Mammary epithelial cell (primary cell): ENCODE data around the gene CAMK2B.

Experiments used
- CTCF ChIP-seq, 2 donors: IDR thresholded peaks in 1 of 2; conservative IDR thresholded peaks in 1 of 2; 2 replicates each; pipeline ENCODE4 v1.5.1; 2011 to 2012; ENCODE audit warnings: inconsistent platforms in 2 of 2, low read length in 2 of 2, mild to moderate bottlenecking in 2 of 2, control low read depth in 1 of 2, low read depth in 1 of 2; ENCODE audit not compliant: insufficient read depth in 1 of 2; ENCODE audit errors: extremely low read depth in 1 of 2
- EZH2 ChIP-seq: IDR thresholded peaks from 2 replicates; pipeline ENCODE4 v1.6.1; 2012; ENCODE audit warnings: low read length, inconsistent platforms, borderline replicate concordance

DNA sequence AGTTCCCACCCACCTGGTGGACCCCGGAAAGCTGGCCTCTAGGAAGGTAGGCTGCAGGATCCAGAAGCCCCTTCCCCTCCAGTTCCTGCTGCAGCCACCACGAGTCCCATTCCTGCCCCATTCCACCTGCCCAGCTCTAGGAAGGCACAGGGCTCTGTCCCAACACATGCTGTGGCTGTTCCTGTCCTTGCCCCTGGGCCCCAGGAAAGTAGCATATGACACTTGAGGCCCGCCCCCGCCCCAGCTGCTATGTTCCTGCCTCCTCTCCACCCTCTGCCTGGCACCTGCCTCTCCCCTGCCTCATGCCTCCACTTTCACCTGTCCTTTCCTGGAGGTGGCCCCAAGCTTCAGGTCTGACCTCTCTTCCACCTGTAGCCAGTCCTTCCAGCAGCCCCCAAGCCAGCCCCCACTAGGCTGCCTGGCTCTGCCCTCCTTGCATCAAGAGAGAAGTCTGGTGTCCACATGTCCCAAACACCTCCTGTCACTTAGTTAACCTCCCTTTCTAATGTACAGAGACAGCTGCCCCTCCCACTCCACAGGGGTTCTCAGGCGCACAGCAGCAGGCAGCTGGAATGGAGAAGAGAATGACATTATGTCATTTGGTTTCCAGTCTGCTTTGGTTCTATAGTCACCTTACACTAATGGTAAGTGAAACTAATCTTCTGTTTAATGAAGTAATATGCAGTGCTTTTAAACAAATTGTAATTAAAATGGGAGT lies 101.9 kb downstream of the CAMK2B start:
- TF ChIP-seq EZH2 (no peak), CTCF (conservative IDR thresholded peaks at IDR 0.05 in 1 of 2, IDR thresholded peaks at IDR 0.05 in 1 of 2; ENCODE audit: extremely low read depth in 1 of 2, insufficient read depth in 1 of 2, low read depth in 1 of 2, low read length in 2 of 2) (no peak)
